GM18499 (cell line): ENCODE measurements around the gene ADGRF5.
"Not testable (repeated sequence)": the region's sequence is repeated elsewhere in the genome, so short reads cannot be mapped to it uniquely, and the experiment has no call there.

Experiments
- ATAC-seq: cut with Tn5 transposase; IDR thresholded peaks from one replicate; pipeline ENCODE4 v1.9.1; 2021; ENCODE audit warnings: moderate number of reproducible peaks; ENCODE audit not compliant: insufficient read depth, unreplicated experiment

The ADGRF5 gene

DNA sequence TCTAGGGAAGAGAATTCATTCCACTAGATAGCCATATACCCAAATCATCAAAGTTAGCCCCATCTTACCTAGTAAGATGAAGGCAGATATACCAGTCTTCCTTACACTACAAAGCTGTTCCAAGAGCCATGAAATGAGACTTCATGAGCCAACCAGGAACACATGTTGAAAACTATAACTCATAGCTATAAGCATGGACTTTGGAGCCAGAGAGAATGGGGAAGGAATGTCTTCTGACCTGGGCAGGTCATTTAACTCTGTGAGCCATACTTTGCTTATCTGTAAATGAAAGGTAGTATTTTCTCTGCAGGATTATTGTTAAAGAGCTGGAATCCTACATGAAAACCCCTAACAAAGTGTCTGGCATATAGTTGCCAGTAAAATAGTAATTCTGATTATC, 27.3 kb downstream of the ADGRF5 start:
- ATAC-seq = no peak

DNA sequence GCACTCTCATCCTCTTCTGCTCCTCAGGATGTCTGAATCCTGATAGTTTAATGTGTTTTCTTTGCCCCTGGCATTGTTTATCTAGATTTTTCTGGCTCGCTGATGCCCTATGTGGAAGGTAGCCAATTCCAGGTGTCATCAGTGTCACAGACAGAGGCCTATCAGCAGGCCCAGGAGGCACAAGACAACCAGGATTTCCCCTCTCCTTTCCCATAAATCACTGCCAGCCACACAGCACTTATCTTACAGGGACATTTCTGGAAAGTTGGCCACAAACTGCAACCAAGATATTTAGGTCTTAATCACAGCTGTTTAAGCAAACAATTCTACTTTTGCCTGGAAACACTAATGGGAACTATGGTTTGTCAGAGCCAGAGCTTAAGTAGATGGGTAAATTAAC, 28.1 kb downstream of the ADGRF5 start:
- ATAC-seq = no peak

DNA sequence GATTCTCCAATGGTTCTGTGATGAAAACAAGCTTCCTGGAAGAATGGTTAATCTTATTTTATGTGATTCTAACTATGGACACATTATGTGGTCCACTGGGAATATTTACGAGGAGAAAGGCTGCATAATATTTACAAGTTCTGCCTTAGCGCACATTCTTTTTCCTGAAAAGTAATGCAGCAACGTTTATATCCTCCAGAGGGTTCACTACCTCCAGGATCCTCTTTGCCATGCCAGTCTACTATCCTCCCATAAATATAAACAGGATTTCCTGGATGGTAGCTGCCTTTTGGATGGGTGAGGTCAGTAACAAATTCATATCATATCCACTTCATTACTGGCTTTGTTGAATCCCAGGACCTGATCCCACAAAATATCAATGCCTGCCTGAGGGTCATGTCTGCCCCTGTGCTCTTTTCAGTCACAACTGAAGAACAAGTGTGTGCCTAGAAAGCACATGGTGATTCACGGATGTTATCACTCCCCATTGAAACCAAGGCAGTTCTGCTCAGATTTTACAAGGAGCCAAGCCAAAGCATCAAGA, 30.4 kb downstream of the ADGRF5 start:
- no peak for ATAC-seq

DNA sequence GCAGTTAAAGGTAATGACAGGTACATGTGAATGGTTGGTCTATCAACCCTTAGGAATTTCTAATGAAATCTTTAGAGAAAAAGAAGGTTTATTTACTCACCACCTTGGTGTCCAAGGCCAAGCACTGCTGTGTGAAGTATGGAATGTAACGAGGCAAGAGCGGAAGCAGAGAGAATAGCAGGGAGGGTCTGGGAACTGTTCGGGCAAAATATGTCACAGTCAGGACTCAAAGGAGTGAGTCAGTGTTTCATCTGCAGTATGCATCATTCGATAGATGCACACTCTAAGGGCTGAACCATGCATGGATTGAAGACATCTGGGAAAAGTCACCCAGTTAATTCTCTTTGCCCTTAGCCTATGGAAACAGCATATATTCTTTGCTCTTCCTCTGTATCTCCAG, 33.2 kb downstream of the ADGRF5 start:
- ATAC-seq = no peak

DNA sequence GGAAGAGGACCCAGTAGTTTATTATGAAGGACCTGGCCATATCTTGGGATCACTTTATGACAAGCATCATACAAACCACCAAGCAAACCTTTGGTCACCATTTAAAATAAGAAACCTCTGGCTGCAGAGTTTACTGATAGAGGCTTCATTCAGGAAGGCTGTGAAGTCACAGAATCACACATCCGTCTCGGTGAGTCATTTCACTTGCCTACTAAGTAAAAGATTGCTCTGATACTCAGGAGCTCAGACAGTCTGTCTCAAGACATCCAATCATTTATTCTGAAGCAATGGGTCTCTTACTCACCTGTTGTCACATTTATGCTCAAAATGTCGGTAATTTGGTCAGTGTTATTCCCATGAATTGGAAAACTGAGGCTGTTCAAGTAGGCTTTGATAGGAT, 33.7 kb downstream of the ADGRF5 start:
- no peak for ATAC-seq

DNA sequence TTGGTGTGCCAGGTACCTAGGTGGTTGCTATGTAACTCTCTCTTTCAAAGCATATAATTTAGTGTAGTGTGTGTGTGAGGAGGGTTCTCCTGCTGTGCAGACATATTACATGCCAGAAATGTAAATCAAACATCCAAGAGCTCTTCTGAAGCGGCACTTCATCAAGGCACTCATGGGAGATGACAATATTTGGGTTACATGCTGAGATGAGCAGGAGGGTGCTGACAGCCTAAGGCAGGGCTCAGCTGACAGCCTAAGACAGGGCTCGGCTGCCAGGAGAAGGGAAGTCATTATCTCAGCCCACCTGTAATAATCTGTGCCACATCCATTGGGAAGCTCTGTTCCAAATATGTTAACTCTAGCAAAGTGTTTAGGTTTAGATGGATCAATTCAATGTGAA, 39.1 kb downstream of the ADGRF5 start:
- no peak for ATAC-seq

DNA sequence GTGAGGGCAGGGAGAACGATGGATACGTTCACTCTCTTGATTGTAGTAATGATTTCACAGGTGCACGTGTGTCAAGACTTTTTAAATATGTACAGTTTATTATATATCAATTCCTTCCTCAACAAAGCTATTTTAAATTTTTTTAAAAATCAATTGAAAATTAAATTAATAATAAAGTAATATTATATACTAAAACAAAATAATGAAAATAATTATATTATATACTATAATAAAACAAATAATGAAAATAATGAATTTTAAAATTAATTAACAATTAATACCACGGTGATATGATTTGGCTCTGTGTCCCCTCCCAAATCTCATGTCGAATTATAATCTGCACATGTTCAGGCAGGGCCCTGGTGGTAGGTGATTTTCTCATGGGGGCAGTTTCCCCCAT, 42.7 kb downstream of the ADGRF5 start:
- ATAC-seq = no peak

DNA sequence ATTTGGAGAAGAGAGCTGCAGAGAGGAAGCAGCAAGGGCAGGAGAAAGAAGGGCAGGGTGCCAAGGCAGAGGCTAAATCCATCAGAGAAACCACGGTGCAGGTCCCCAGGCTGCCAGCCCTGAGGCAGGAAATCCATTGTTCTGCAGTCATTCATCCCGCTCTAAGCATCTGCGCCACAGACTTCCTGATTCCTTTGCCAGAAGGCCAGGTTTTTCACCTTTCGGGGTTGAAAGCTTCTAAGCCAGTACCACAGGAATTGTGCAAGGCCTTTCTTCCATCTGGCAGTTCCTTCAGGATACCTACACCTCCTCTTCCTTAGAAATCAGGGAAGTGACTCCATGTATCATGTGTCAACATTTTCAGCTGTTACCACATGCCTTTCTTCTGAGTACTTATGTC, 45.6 kb downstream of the ADGRF5 start:
- ATAC-seq = no peak

DNA sequence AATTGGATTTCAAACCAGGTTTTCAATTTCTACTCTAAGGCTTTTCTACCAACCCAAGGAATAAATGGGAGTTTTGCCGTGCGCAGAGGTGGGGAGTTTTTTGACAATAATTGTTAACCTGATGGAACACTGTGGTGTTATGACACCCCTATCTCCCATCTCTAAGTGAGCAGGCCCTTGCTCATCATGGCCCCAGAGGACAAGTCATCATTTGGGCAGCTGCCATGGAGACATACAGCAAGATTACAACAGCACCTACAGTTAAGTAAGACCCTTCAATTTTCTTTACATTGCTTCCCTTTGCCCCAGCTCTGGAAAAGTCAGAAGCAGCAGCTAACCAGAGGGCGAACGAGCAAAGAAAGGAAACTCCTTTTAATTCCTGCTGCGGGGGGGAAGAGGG, 54.3 kb downstream of the ADGRF5 start:
- ATAC-seq = no peak

DNA sequence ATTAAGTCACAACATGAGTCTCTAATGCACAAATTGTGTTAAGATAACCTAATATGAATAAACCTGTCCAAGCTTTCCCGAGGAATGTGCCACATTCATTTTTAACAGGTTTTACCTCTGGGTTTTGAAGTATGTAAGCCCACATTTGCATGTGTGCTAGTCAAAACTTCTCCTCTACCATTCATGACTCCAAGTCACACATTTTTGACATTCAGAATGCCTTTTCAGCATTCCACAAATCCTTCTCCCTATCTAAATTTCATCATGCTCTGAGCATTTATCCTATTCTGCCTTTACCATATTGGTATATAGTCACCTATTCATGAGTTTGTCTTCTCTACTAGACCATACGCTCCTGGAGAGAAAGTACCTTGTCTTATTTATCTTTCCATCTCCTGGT, 56.5 kb downstream of the ADGRF5 start:
- no peak for ATAC-seq

DNA sequence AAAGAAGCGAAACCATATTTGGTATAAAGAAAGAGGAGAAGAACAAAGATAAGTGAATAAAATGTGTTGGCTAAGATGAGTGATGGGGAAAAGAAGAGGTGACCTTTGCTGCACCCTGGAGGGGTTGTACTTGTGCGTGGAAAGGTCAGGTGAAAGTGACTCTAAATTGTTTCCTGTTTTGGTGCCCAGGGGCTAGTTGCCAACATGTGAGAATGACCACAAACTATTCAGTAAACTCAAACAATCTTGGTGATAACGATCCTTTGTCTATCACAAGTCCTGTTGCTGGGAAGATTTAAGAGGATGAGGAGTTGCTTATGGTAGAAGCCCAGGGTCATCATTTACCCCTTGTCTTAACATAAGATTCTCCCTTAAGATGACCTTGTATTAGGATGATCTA, 57.9 kb downstream of the ADGRF5 start:
- no peak for ATAC-seq

DNA sequence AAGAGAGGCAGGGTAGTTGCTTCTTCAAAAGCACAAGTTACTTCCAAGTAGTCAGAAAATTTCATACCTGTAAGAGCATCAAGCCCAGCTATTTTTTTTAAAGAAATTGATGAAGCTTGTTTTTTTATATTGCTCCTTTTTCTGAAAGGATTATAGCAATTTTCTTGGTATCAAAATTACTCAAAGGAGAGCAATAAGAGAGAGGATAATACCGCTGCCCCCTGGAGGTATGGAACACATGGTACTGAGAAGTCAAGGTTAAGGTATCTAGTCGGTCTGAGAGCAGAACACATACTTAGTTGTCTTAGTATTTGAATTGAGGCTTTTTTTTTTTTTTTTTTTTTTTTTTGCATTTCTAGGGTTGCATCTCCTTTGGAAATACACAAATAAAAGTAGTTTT, 59.4 kb downstream of the ADGRF5 start:
- ATAC-seq = no peak

DNA sequence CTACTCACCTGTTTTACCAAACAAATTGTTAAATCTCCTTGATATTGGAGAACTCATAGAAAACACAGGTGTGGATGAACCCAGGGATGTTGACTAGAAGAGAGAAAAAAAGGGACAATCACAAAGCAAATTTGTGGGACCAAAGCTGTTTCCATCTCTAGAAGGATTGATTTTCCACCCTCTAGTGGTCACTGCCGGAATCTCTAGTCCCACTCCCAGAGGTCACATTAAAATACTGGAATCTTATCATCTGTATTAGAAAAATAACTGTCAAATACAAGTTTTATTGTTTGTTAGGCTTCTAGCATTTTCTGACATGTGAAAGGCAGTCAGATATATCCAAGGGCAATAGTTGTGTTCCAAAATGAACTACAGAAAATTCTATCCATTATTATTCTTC, 65.8 kb downstream of the ADGRF5 start:
- ATAC-seq = not testable (repeated sequence)

DNA sequence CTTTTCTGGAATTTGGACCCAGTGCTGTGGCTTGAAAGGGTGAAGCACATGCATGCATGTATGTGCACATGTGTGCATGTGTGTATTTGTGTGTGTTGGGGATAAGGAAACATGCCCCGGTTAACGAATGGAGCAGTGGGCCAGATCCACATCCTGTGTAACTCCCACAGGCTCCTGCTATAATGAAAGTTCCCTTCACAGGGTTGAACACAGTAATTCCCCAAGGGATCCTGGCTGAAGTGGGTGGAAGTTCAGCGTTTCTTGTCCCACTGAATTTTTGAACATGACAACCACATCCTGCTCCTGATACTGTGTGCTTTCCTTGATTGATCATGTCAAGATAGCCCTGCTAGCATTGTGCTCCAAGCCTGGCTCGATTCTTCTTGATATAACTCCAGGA, 70.2 kb downstream of the ADGRF5 start:
- ATAC-seq = not testable (repeated sequence)

DNA sequence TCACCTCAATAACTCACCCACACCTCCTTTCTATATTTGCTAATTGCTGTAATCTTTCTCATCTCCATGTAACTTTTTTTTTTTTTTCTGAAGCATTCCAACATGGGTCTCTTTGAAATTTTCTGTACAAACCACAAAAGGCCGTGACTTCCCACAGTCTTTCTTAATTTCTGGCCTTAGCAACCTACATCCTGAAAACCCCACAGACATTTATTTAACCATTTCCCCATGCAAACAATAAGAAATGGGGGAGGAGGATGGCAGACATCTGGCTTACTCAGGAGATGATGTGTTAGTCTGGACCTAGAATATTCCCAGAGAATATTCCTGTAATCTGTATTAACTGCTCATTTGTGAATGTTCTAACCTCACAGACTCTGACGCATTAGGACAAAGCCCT, 70.9 kb downstream of the ADGRF5 start:
- ATAC-seq = no peak

DNA sequence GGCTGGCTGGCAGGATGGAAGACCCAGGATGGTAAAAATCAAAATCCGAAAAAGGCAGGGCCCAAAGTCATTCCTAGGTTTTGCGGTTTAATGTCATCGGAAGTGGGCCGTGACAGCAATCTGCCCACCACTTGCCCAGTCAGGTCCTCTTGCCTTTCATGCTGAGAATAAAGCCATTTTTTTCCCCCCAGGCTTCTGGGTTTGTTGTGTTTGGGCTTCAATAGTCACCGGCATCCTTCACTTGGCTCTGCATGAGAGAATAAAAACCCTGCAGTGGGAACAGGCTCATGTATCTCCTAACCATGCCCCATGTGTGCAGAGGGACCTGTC, 72.4 kb downstream of the ADGRF5 start:
- ATAC-seq = no peak

DNA sequence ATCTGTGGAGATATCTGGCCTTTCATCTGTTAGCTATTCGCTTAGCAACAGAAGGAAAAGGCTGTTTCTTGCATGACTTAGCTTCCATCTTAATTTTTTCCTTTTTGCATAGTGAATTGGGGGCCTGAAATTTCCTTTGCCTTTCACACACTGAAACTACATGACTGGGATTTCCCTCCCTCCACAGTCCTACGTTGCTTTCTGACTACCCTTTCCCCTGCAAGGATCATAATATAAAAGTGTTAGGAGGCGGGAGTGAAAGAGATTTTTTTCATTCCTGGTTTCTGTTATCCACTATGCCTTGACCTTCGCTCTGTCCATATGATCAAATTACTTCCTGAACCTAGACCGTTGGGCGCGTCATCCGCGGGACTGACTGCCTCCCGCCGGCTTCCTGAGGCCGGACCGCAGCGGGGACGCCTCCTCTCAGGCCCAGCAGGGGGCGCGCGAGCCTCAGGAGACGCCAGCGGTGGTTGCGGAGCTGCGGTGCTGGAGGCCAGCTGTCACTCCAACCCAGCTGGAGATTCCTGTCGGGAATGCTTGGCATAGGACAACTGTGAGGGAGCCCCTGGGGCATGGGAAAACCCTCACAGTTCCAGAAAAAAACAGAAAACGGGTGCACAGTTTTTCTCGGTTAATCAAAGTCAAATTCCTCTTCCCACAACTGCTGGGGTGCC, 72.9 kb downstream of the ADGRF5 start:
- no peak for ATAC-seq

DNA sequence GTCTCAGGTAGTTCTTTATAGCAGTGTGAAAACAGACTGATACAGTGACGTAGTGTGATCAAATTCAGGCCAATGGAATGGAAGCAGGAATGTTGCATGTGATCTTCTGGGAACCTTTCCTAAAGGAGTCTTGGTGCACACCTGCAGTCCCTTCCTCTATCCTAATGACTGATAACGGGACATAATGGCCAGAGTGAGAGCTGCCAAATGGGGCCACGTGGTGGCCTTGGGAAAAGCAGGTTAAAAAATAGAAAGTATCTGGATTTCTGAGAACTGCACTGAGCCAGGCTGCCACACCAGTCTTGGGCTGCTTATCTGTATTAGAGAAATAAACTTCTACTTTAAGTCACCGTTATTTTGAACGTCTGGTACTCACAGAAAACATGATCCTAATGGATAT, 76.6 kb downstream of the ADGRF5 start:
- ATAC-seq = no peak

DNA sequence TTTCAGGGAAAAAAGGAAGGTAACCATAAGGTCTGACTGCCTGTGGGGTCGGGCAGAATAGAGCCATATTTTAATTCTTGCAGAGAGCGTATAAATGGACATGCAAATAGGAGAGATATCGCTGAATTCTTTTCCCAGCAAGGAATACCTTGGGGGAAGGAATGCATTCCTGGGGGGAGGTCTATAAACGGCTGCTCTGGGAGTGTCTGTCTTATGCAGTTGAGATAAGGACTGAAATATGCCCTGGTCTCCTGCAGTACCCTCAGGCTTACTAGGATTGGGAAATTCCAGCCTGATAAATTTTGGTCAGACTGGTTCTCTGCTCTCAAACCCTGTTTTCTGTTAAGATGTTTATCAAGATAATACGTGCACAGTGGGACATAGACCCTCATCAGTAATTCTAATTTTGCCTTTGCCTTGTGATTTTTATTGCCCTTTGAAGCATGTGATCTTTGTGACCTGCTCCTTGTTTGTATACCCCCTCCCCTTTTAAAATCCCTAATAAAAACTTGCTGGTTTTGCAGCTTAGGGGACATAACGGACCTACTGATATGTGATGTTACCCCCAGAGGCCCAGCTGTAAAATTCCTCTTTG, 79.4 kb downstream of the ADGRF5 start:
- ATAC-seq = not testable (repeated sequence)

DNA sequence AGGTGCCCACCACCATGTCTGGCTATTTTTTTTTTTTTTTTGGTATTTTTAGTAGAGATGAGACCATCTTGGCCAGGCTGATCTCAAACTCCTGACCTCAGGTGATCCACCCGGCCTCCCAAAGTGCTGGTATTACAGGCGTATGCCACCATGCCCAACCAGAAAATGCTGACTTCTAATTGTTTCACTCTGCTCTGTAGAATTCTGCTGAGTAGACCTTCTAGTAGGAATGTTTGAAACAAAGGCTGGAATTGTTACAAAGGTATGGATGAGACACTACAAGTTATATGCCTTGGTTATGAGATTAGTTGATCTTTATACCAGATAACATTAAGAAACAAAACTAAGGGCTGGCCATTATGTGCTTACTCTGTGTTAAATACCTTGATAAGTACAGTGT, 83.7 kb downstream of the ADGRF5 start:
- no peak for ATAC-seq

DNA sequence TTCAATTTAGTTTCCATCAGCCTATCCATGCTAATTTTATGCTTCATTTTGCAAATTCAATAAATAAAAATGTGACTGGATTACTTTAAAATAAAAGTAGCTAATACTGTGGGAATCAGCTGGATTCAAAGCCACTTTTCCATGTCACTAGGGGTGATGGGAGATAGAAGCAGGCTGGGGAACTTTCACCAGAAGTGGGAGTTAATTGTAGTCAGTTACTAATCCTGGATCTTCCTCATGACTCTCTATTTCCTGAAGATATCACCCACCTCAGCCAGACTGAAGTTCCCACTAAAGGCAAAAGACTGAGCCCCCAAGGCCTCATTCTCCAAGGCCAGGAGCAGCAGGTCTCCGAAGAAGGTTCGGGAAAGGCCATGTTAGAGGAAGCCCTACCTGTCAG, 86.7 kb downstream of the ADGRF5 start:
- ATAC-seq = not testable (repeated sequence)

DNA sequence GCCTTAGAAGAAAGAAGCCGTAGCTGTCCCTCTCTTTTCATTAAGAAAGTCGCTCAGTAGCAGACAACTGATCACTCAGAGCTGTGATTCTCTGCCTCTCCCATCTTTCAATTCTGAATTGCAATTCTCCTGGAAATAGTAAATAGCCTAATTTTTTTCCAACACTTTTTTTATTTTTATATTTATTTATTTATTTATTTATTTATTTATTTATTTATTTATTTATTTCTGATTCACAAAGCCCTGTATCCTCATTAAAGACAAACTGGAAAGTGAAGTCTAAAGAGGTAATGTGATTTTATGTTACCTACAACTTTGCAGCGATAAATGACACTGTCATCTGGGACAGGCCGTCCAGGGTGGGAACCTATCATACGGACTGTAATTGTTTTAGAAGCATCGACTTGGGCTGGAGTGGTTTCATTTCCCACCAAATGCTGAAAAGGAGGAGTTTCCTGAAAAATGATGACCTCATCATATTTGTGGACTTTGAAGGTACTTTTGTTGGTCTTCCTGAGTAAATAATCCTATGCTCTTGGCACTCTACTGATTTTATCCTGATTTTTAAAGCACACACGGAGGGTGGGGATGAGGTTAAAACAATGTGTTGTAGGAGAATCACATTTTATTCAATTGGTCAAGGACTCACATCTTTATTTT, 87.4 kb downstream of the ADGRF5 start:
- not testable (repeated sequence) for ATAC-seq
